Measurements from ENCODE around the gene ZNF654.
A peak's percentile ranks its signal among the peaks of the same experiment; 100 is the strongest.
"Not testable (repeated sequence)": the region's sequence is repeated elsewhere in the genome, so short reads cannot be mapped to it uniquely, and the experiment has no call there.

Gene ZNF654

DNA sequence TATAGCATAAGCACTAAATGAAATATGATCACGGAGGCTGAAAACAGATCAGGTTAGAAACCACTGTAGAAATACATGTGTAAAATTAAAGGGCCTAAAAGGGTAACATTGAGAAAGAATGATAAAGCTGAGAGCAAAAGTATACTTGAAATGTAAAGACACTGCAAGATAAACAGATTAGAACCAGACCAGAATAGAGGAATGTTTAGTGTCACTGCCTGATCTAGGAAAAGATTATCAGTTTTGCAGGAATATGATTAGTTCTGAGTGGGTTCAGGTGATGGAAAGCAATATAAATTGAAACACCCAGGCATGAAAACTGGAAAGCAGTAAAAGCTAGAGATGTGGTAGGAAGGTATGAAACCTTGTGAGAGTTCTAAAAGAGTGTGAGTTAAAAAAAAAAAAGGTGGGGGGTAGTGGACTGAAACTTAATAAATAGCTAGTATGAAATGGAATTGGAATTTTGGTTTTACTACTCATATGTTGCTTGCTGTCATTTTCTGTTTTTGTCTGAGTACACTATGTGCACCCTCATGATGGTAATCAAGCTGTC, 74.7 kb downstream of the ZNF654 start:
- intact Hi-C loops (cut with DNase I) = no loop called here
- no peak for DNase-seq

DNA sequence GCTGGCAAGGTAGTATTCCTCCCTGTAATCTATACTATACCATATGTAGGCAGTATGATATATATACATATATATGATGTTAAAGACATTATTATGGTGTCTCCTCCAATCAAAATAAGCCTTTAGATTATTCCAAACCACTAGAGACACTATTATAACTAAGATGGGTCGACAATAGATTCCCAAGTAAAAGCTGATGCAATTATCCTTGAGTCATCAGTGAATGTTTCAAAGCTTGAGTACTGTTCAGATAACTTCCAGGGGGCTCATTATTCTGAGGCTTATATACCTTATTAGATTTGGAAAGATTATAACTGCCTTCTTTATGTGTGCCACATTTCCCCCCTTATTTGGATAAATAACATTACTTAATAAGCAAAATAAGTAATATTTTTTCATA, 78.8 kb downstream of the ZNF654 start:
- no peak for DNase-seq
- intact Hi-C loops (cut with DNase I) = no loop called here

DNA sequence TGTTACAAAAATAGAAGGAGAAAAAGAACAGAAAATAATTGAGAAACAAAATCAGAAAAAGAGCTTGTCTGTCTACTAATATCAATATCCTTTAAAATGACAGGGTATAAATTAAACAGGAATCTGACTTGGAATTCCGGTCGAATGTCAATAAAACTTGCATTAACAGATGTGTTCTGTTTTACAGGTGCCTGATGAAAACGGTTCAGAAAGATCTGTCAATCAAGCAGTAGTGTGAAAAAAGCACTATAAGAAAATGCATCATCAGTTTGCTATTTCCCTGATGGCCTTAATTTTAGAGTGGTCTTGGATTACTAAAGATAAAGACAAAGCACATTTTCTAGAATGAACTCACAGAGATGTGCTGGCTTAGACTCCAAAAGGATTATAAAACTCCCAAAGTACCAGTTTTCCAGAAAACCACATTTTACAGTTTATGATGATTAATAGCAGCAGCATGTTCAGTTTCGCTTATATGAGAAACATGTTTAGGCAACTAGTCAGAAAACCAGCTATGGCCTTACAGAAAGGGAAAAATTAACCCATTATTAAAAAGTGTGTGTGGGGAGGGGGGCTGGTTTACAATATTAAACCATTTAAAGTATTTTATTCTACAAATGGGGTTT, 82.5 kb downstream of the ZNF654 start:
- intact Hi-C loops (cut with DNase I) = no loop called here

DNA sequence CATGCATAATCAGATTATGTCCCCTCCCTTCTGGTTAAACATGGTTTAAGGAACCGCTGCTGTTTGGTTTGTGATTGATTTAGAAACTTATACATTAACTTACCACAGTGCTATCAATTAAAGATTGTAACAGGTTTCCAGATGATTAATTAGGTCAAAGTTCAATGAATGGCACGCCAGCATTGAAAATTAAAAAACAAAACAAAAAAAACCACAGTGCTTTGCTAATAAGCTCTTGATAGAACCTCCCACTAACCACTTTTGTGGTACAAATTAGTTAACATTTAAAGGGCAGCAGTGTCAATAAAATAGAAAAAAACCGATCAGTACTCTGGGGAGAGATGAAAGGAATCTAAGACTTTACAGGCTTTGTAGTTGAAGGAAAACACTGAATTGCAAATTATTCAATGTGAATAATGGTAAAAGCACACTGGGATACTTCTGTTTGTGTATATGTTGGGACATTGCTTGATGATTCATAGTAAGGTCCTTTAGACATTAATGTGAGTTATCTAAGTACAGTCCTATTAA, 83.1 kb downstream of the ZNF654 start:
- no peak for DNase-seq
- intact Hi-C loops (cut with DNase I) = no loop called here

More for the DNA sequence above, 82.5 kb downstream of the ZNF654 start:
- DNase-seq = no peak

DNA sequence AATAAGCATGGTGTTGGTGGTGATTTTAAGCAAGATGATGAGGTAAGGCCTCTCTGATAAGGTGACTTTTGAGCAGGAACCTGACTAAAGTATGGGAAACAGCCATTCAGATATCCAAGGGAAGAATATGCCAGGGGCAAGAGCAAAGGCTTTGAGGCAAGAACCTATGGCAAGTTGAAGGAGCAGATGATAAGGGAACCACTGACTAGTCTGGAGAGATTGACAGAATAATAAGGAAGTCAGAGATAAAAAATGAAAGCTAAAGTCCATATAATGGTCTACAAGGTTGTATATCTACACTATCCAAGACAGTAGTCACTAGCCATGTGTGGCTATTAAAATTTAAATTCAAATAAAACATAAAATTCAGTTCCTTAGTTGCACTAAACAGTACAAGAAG, 88.2 kb downstream of the ZNF654 start:
- intact Hi-C loops (cut with DNase I) = loop anchor here (5.0 kb wide), 1 partner anchor 90 kb away; the partner anchor contains the start of genes CGGBP1 and ZNF654
- no peak for DNase-seq

DNA sequence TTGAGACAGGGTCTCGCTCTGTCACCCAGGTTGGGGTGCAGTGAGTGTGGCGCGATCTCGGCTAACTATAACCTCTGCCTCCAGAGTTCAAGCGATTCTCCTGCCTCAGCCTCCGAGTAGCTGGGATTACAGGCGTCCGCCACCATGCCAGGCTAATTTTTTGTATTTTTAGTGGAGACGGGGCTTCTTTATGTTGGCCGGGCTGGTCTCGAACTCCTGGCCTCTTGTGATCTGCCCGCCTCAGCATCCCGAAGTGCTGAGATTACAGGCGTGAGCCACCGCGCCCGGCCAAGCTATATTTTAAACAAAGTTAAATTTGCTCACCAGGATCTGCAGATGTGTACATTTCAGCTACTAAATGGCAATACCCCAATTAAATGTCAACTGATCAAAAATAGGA, 89.6 kb downstream of the ZNF654 start:
- peak in 1 of 10 donors; percentile 43 for DNase-seq
- intact Hi-C loops (cut with DNase I) = loop anchor here (5.0 kb wide), 1 partner anchor 91 kb away; the partner anchor contains the start of genes CGGBP1 and ZNF654

DNA sequence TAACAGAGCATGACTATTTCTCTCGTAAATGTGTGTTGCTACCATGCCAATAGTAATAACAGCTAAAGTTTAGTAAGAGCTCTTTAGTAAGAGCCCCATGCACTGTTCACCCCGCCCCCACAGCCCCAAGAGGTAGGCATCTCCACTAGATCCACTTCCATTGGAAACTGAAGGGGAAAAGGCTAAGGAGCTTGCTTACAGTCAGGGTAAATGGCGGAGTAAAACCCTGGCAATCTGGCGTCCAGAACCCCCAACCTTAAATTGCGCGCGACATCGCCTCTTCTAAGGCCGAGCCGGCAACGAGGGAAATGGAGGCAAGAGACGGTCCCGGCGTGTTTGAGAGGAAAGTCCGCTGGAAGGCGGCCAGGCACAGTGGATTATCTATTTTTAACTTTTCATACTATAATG, 90.0 kb downstream of the ZNF654 start:
- intact Hi-C loops (cut with DNase I) = loop anchor here (5.0 kb wide), 1 partner anchor 92 kb away; the partner anchor contains the start of genes CGGBP1 and ZNF654
- no peak for DNase-seq

DNA sequence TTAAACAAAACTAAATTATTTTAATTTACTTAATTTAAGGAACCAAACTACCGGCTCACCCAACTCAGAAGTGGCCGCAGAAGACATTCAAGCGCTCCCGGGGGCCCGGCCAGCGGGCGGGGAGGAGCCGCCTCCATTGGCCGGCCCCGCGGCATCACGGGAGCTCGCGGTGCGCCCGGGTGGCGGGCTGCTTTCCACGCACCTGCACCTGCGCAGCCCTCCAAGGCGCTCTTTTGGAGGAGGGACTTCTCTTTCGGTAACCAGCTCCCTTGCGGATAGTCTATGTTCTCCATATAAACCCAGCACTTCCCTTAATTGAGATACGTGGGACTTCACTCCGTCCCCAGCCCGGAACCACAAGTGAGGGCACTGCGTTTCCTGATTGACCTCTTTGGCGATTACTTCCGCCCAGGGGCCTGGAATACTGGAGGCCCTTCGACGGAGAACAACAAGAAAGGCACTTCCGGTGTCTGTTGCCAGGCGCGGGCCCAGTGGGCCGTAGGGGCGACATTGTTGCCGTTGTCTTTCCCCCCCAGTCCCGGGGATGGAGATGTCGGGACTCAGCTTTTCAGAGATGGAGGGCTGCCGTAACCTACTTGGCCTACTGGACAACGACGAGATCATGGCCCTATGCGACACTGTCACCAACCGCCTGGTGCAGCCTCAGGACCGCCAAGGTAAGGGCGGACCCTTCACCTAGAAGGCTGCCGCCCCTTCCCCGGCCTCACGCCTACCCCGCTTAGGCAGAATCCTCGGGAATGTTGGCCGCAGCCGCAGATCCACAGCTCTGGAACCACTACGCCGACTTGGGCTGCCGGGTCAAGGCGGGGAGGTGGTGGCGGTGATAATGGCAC, 90.7 kb downstream of the ZNF654 start, which contains the start of gene C3orf38:
C3orf38 (plus strand) TSS at position 451 of the 854 bp plus-strand sequence; CDS start at position 545, 94 bp downstream.
- intact Hi-C loops (cut with DNase I) = loop anchor here (5.0 kb wide), 1 partner anchor 92 kb away; the partner anchor contains the start of genes CGGBP1 and ZNF654

DNA sequence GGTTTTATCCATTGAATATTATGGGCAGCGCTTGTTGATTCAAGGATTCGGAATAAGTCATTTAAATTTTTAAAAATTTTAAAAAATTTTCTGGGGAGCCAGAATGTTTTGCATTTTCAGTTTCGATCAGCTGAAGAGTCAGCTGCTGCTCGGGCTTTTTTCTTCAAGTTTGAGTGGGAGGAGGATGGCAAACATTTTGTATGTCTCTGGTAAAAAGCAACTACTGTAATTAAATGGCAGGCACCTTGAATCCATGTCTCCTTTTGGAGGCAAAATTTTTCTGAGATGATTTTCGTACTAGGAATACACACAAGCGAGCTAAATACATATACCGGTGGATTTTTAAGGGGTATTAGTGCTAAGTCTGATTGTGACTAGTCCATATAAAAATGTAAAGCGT, 91.3 kb downstream of the ZNF654 start:
- intact Hi-C loops (cut with DNase I) = no loop called here
- no peak for DNase-seq

More for the DNA sequence above, 90.7 kb downstream of the ZNF654 start, which contains the start of gene C3orf38:
- peak; percentile 84 to 98 (median 89) for DNase-seq

DNA sequence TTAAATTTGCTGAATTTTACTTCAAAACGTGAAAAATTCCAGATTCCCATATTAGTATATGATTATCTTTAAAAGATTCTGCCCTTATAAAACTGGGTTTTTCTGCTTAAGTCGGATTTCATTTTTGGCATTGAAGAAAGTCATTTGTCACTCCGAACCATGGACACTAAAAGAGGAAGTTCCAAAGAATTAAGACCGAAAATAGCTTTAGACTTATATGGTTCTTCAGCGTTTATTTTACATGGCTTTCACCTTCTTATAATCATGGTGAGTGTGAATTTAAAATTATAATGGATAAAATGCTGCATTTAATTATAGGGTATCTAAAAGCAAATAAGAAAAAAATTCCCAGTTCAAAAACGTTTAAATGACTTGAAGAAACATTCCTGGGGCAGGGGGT, 91.8 kb downstream of the ZNF654 start:
- intact Hi-C loops (cut with DNase I) = no loop called here
- no peak for DNase-seq

DNA sequence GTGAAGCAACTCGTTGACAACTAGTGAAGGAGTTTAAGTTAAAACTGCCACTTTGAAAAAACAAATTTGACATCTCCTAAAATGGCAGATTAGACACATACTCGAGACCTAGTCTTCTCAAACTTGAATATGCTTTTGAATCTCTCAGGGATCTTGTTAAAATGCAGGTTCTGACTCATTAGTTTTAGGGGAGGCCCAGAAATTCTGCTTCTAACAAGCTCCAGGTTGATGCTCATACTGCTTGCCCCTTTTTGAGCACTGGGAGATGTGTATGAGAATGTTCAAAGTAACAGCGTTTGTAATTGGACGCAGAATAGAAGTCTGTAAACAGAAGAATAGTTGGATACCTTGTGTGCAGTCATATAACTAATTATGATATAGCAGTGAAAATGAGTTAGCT, 92.3 kb downstream of the ZNF654 start:
- no peak for DNase-seq
- intact Hi-C loops (cut with DNase I) = no loop called here

DNA sequence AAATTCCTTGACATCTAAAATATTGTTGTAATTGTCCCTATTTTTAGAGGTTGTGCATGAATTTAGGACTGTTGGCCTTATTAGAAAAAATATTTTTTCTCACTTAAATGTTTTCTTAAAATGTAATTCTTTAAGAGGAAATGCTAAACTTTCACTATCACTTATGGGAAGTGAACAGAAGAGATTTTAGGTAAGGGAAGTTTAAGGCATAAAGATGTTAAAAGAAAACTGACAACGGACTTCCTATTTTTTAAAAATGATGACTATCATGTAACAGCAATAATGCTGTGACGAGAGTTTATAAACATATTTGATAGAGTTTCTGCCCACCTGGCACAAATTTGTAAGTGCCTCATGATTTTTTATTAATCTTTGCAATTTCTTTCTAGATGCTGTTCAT, 93.8 kb downstream of the ZNF654 start:
- intact Hi-C loops (cut with DNase I) = no loop called here
- no peak for DNase-seq

DNA sequence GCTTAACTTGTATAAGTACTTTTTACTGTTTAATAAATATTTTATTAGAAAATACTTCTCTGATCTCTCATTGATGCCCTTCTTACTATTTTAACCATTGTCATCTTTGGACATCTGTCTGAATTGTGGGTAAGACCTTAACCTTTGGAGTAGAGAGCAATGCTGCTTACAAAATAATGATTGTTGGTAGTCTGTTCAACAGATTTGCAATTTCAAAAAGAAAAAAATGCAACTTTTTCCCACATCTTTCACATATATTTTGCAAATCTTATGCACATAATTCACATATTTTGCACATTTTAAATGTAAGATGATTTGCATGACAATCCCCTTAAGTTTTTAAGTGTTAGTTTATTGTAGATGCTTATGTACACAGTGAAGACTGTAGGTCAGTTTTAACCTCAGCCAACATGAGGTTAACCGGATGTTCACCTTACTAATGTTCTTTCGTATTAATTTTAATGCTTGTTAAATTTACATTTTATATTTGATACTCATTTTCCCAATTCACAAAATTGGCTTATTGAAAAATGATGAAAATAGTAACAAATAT, 107.4 kb downstream of the ZNF654 start:
- intact Hi-C loops (cut with DNase I) = no loop called here
- no peak for DNase-seq

DNA sequence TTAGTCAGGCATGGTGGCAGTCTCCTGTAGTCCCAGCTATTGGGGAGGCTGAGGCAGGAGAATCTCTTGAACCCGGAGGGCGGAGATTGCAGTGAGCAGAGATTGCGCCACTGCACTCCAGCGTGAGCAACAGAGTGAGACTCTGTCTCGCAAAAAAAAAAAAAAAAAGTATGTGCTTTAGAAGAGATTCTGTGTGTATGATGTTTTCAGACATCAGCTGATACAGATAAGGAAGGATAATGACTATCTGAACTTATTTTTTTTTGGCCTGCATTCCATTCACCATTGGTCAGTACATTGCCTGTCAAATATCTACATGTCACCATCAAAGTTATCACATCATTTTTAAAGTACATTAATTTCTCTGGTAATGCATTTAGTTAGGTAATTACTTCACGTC, 108.1 kb downstream of the ZNF654 start:
- intact Hi-C loops (cut with DNase I) = no loop called here
- no peak for DNase-seq

DNA sequence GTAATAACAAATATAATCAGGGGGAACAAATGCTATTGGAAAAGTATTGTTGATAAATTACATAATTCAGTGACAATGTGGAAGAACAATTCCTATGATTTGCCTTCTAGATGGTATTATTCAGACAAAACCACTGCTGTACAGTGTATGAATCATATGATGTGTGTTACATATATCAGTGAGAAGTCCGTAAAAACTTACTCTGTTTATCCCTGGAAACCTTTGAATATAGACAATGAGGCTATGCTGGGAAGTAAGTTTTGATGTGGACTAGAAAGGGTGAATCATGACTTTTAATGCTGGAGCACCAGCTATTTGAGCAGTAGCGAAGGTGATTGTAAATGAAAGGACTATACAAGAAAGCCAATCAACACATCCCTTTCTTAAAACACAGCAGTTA, 108.6 kb downstream of the ZNF654 start:
- DNase-seq = no peak
- intact Hi-C loops (cut with DNase I) = no loop called here

DNA sequence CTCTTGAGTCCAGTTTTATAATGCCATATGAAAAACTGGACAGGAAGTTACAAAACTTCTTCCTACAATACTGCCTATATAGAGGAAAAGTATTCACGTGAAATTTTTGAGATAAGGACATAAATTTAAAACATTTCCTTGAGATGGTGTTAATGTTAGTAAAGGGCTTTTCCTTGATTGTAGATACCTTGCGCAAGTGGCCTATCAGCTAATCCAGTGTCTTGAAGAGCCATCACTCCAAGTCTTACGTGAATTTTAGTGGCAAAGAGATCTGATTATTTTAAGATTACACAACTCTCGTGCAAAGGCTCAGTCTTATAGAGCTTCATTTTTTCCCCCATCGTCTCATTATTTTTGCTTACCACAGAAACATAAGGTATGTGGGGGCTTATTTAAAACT, 109.1 kb downstream of the ZNF654 start:
- no peak for DNase-seq
- intact Hi-C loops (cut with DNase I) = no loop called here

DNA sequence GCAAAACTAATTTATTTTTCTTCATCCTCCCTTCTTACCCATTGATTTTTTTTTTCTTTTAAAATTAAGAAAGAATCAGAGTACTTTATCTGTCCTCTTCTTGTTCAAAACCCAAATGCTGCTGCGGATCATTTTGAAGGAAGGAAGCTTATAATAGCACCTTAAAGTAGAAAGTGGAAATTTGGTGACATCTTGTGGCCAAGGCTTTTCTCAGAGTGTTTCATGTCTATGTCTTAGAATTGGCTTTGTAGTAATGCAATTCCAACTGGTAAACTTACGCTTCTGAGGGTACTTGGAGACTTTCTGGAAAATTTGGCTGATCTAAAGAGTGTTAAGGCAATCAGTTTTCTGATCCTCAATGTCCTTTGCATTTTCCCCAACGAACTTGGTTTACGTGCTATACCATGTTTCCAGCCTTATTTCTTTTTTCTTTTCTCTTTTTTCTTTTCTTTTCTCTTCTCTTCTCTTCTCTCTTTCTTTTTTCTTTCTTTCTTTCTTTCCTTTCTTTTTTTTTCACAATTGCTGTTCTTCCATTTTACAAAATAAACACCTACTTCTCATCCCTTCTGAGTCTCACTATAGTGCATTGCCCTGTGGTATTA, 121.4 kb downstream of the ZNF654 start:
- intact Hi-C loops (cut with DNase I) = no loop called here
- no peak for DNase-seq

DNA sequence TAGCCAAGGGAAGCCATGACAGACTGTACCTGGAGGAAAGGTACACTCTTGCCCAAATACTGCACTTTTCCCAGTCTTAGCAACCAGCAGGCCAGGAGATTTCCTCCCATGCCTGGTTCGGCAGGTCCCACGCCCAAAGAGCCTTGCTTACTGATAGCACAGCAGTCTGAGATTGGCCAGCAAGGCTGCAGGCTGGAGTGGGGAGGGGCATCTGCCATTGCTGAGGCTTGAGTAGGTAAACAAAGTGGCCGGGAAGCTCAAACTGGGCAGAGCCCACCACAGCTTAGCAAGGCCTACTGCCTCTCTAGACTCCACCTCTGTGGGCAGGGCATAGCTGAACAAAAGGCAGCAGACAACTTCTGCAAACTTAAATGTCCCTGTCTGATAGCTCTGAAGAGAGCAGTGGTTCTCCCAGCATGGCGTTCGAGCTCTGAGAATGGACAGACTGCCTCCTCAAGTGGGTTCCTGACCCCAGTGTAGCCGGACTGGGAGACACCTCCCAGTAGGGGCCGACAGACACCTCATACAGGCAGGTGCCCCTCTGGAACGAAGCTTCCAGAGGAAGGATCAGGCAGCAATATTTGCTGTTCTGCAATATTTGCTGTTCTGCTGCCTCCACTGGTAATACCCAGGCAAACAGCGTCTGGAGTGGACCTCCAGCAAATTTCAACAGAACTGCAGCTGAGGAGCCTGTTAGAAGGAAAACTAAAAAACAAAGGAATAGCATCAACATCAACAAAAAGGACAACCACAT, 123.3 kb downstream of the ZNF654 start:
- intact Hi-C loops (cut with DNase I) = not testable (repeated sequence)
- DNase-seq = peak in 1 of 10 donors; percentile 55

DNA sequence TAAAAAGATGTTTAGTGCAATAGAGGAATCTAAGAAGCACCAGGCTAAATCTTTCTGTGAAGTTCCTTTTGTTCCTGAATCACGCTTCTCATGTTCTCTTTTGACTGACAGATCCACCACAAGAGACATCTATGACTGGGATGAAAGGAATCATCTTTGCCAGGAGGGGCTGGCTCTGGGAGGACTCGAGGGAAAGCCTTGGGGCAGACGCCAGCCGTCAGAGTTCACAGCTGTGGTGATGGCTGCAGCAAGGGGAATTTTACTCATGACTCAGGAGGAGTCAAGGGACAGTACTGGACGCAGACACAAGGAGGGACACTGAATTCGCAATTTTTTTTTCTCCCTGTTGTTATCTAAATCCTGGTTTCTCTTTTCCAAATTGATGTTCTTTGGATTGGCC, 129.4 kb downstream of the ZNF654 start:
- intact Hi-C loops (cut with DNase I) = no loop called here
- DNase-seq = peak in 8 of 10 donors; percentile 31 to 94 (median 60)
